Smooth muscle cell (in vitro differentiated cells): ENCODE results near the gene DOCK1. TPM values are rescaled to one million over a fixed set of nuclear protein-coding genes. Genes with fewer than 3 reads are reported as not detected.

Experiments used
- DNase-seq: peaks from one replicate; lab custom pipeline; 2025; ENCODE audit not compliant: unreplicated experiment; lab: John Stamatoyannopoulos, UW
- H2AFZ ChIP-seq: fragments of 200-600 bp; sonication (generic); 2 replicates; pipeline ENCODE4 v1.6.0; 2016; ENCODE audit warnings: antibody characterized with exemption, low read depth, mild to moderate bottlenecking
- H3F3A ChIP-seq: fragments of 200-600 bp; sonication (generic); 2 replicates; pipeline ENCODE4 v1.6.0; 2017; ENCODE audit warnings: antibody characterized with exemption, low read depth
- H3K27ac ChIP-seq: fragments of 200-600 bp; sonication (generic); 2 replicates; pipeline ENCODE4 v1.5.1; 2016; ENCODE audit warnings: low read depth, mild to moderate bottlenecking
- H3K27me3 ChIP-seq: fragments of 200-600 bp; sonication (generic); 2 replicates; pipeline ENCODE4 v1.6.1; 2016; ENCODE audit warnings: low read depth, mild to moderate bottlenecking
- H3K36me3 ChIP-seq: fragments of 200-600 bp; sonication (generic); 2 replicates; pipeline ENCODE4 v1.5.1; 2016; ENCODE audit warnings: low read depth
- H3K4me1 ChIP-seq: fragments of 200-600 bp; sonication (generic); 2 replicates; pipeline ENCODE4 v1.5.1; 2016; ENCODE audit warnings: low read depth
- H3K4me2 ChIP-seq: fragments of 200-600 bp; sonication (generic); 2 replicates; pipeline ENCODE4 v1.6.0; 2016; ENCODE audit warnings: mild to moderate bottlenecking
- H3K4me3 ChIP-seq: fragments of 200-600 bp; sonication (generic); 2 replicates; pipeline ENCODE4 v1.5.1; 2016; ENCODE audit warnings: mild to moderate bottlenecking
- H3K79me2 ChIP-seq: fragments of 200-600 bp; sonication (generic); 2 replicates; pipeline ENCODE4 v1.6.0; 2016; ENCODE audit warnings: low read depth, mild to moderate bottlenecking
- H3K9ac ChIP-seq: fragments of 200-600 bp; sonication (generic); 2 replicates; pipeline ENCODE4 v1.6.0; 2016; ENCODE audit warnings: low read depth
- H3K9me3 ChIP-seq: fragments of 200-600 bp; sonication (generic); replicated peaks from 2 replicates; pipeline ENCODE4 v1.5.1; 2016; ENCODE audit warnings: low read depth
- H4K20me1 ChIP-seq: fragments of 200-600 bp; sonication (generic); 2 replicates; pipeline ENCODE4 v1.6.0; 2016; ENCODE audit warnings: low read depth
- WGBS: methylation state at CpG from one replicate; pipeline ENCODE4 v1.1.7; 2016; ENCODE audit warnings: low lambda C conversion rate; 5-methylcytosine and 5-hydroxymethylcytosine counted together
- polyA plus RNA-seq: library from polyadenylated mRNA; unstranded; fragments of >200 nt; fragmentation: Nextera tagmentation; extraction: Ambion mirVana; gene quantifications from 2 replicates; pipeline ENCODE4 v1.2.1, GENCODE V29; 2016
- total RNA-seq: library from RNA; depleted of rRNA; stranded (reverse); fragments of >200 nt; gene quantifications from 2 replicates; pipeline ENCODE4 v1.2.3, GENCODE V29; 2014
- TF ChIP-seq, protein P1 (sequence below): fragments of 200-600 bp; sonication (generic); IDR thresholded peaks from 2 replicates; pipeline ENCODE4 v1.5.1; 2017; ENCODE audit warnings: borderline replicate concordance, mild to moderate bottlenecking, antibody characterized with exemption; ENCODE audit not compliant: insufficient read depth, poor library complexity, severe bottlenecking

DOCK1 gene
- total and polyA plus RNA-seq, 2 experiments from 2014 or later: 18.4 to 37.1 TPM

DNA sequence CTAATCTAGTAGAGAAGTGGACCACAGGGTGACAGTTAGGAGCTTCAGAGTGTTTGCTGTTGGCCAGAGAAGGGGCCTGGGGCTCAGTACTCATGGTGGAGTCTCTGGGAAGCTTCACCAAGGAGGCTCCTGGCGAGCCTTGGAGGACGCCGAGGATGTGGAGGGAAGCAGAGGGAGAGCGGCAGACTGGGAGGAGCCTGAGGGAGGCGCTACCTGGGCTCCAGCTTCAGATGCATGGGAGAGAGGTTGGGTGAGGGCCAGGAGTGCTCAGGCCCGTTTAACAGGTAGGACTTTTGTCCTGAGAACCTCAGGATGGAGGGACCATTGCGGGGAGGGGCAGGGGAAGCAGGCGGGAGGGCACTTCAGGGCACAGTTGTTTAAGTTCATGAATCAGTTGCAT, 24.2 kb downstream of the DOCK1 start:
- peaks cover 13% of the 10 kb centered on the region for H3F3A ChIP-seq
- no peaks in the 10 kb centered on the region for H3K36me3 ChIP-seq
- no peaks in the 10 kb centered on the region for H3K4me1 ChIP-seq
- H3K4me2 ChIP-seq: no peak overlapping the region
- no peak overlapping the region for H3K9ac ChIP-seq
- TF ChIP-seq, protein P1, sequence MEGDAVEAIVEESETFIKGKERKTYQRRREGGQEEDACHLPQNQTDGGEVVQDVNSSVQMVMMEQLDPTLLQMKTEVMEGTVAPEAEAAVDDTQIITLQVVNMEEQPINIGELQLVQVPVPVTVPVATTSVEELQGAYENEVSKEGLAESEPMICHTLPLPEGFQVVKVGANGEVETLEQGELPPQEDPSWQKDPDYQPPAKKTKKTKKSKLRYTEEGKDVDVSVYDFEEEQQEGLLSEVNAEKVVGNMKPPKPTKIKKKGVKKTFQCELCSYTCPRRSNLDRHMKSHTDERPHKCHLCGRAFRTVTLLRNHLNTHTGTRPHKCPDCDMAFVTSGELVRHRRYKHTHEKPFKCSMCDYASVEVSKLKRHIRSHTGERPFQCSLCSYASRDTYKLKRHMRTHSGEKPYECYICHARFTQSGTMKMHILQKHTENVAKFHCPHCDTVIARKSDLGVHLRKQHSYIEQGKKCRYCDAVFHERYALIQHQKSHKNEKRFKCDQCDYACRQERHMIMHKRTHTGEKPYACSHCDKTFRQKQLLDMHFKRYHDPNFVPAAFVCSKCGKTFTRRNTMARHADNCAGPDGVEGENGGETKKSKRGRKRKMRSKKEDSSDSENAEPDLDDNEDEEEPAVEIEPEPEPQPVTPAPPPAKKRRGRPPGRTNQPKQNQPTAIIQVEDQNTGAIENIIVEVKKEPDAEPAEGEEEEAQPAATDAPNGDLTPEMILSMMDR: no peak
- no peaks in the 10 kb centered on the region for H3K27me3 ChIP-seq
- peaks cover 33% of the 10 kb centered on the region for H3K79me2 ChIP-seq
- H2AFZ ChIP-seq: no peak overlapping the region
- H4K20me1 ChIP-seq: peaks cover 100% of the 10 kb centered on the region
- 95% methylated on average over 8 of the region's 8 CpGs for WGBS
- H3K27ac ChIP-seq: no peak overlapping the region
- DNase-seq: no peak
- no peak overlapping the region for H3K4me3 ChIP-seq
- H3K9me3 ChIP-seq: no peaks in the 10 kb centered on the region

DNA sequence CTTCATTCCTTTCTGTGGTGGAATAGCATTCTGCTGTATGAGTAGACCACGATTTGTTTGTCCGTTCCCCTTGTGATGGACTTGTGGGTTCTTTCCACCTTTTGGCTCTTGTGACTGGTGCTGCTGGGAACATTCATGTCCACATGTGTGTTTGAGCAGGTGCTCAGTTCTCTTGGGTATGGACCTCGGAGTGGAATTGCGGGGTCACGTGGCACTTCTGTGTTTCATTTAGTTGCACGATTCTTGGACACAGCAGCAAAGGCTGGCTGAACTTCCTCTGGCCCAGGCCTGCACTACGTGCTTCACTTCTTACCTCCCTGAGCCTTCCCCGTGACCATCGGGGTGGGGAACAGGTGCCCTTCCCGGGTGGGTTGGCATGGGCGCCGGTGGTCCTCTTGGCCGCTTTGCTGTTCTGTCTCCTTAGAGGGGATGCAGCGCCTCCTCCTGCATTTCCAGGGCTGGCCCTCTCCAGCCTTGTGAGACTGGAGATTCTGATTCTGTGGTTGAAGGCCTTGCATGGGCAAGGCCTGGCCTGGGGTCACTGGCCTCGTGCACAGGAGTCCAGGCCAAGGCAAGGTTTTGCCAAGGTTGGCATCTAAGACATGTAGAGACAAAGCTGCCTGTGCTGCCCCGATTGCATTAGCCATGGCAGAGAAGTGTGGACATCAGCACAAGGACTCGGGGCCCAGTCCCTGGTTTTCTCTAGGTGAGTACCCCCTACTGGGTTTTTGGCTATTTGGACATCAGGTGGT, 25.1 kb downstream of the DOCK1 start:
- H3K9ac ChIP-seq: no peak overlapping the region
- H3K4me1 ChIP-seq: peaks cover 3% of the 10 kb centered on the region
- H3K36me3 ChIP-seq: no peaks in the 10 kb centered on the region
- H3K27ac ChIP-seq: no peak overlapping the region
- no peak for DNase-seq
- 92% methylated on average over 17 of the region's 17 CpGs for WGBS
- peaks cover 100% of the 10 kb centered on the region for H4K20me1 ChIP-seq
- peaks cover 42% of the 10 kb centered on the region for H3K79me2 ChIP-seq
- no peaks in the 10 kb centered on the region for H3K9me3 ChIP-seq
- no peak overlapping the region for H2AFZ ChIP-seq
- H3K4me3 ChIP-seq: no peak overlapping the region
- peaks cover 10% of the 10 kb centered on the region for H3F3A ChIP-seq
- H3K27me3 ChIP-seq: no peaks in the 10 kb centered on the region
- H3K4me2 ChIP-seq: peak overlapping the region; percentile 52
- TF ChIP-seq, protein P1: no peak

DNA sequence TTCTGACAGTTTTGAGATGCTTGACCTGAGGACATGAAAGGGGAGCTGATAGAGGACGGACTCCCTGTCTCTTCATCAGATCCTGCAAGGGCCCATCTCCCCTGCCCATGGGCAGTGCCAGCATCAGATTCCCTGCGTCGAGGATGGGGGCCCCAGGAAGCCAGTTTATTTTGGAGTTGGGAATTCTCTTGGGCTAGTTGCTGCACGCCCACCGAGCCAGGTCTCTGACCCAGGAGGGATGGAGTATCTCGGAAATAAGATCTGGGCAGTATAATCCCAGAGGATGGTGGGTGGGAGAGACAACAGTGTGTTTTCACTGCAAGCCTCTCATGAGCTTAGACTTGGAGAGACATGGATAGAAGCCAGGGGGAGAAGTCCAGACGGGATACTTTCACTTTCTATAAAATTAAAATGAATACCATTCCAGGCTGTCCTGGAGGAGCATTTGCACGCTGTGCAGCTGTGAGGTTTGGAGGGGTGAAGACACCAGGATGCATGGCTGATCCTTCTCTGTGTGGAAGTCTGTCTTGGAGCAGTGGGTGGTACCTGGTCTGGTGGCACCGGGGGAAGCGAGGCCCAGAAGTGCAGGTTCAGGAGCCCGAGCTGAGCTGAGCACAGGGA, 25.8 kb downstream of the DOCK1 start:
- Histone ChIP-seq H3K4me3 (no peak overlapping the region), H3K4me1 (peaks cover 3% of the 10 kb centered on the region), H3K9ac (no peak overlapping the region), H4K20me1 (peaks cover 100% of the 10 kb centered on the region), H3K36me3 (no peaks in the 10 kb centered on the region), H3K27ac (no peak overlapping the region), H2AFZ (no peak overlapping the region), H3K79me2 (peaks cover 48% of the 10 kb centered on the region), H3K9me3 (no peaks in the 10 kb centered on the region), H3F3A (peaks cover 6% of the 10 kb centered on the region), H3K4me2 (peak overlapping the region; percentile 52), H3K27me3 (no peaks in the 10 kb centered on the region)
- 62% methylated on average over 11 of the region's 11 CpGs for WGBS
- TF ChIP-seq, protein P1: no peak
- DNase-seq: no peak
